Calu3 (cell line): ENCODE results near the gene RABGAP1L. TPM values are rescaled to one million over a fixed set of nuclear protein-coding genes. Genes with fewer than 3 reads are reported as not detected.

Experiments
- BruUV-seq: library from RNA; stranded (reverse); fragments of 400-500 nt; replicated peaks from 2 replicates; lab custom pipeline; 2021; lab: Mats Ljungman, UMichigan
- CTCF ChIA-PET: fragments of 300-600 bp; sonication (Branson Sonifier 250); formaldehyde crosslinking; loops from one replicate; lab custom pipeline; 2022; ENCODE audit warnings: antibody characterized with exemption; lab: Charles Lee
- DNase-seq: peaks from one replicate; pipeline ENCODE4 v3.0.0; 2022
- H3K27ac Mint-ChIP-seq: one replicate; pipeline ENCODE4 v1.8.0; 2022; ENCODE audit warnings: mixed read lengths; ENCODE audit not compliant: unreplicated experiment
- H3K27me3 Mint-ChIP-seq: one replicate; pipeline ENCODE4 v1.8.0; 2022; ENCODE audit warnings: mixed read lengths; ENCODE audit not compliant: unreplicated experiment
- H3K36me3 Mint-ChIP-seq: one replicate; pipeline ENCODE4 v1.8.0; 2022; ENCODE audit warnings: mild to moderate bottlenecking, moderate library complexity, mixed read lengths; ENCODE audit not compliant: insufficient read depth, unreplicated experiment
- H3K4me1 Mint-ChIP-seq: one replicate; pipeline ENCODE4 v1.8.0; 2022; ENCODE audit warnings: mild to moderate bottlenecking, low read depth, mixed read lengths; ENCODE audit not compliant: unreplicated experiment
- H3K4me3 Mint-ChIP-seq: one replicate; pipeline ENCODE4 v1.8.0; 2022; ENCODE audit warnings: mild to moderate bottlenecking, low read depth, moderate library complexity, mixed read lengths; ENCODE audit not compliant: unreplicated experiment
- H3K9me3 Mint-ChIP-seq: one replicate; pipeline ENCODE4 v1.8.0; 2022; ENCODE audit warnings: low read depth, mixed read lengths; ENCODE audit not compliant: unreplicated experiment
- intact Hi-C: fragments of 100-400 bp; cut with micrococcal nuclease; formaldehyde crosslinking; loops from one replicate; pipeline ENCODE4 v1.10.0; 2022; ENCODE audit not compliant: unreplicated experiment
- total RNA-seq: library from RNA; stranded (reverse); gene quantifications from 2 replicates; pipeline ENCODE4 v1.2.3, GENCODE V29; 2022
- TF ChIP-seq, protein P1 (sequence below): fragments of 200-600 bp; IDR thresholded peaks from one replicate; pipeline ENCODE4 v1.8.0; 2022; ENCODE audit warnings: antibody characterized with exemption; ENCODE audit not compliant: unreplicated experiment

RABGAP1L gene
- total RNA-seq, 1 experiment from 2014 or later: 135 TPM

DNA sequence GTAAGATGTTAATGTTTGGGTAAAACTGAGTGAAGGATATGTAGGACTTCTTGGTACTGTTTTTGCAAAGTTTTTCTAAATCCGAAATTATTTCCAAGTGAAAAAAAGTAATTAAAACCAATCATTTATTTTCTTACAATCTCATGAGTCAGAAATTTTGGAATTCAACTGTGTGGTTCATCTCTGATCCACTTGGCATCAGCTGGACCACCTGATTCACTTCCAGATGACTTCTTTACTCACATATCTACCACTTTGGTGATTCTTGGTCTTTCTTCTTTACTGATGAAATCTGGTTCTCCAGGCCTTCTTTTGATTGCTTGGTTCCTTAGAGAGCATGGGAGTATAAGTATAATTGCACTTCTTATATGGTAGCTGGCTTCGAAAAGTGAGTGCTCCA lies 585.6 kb downstream of the RABGAP1L start:
- H3K36me3 Mint-ChIP-seq: no peaks in the 10 kb centered on the region
- no peaks in the 10 kb centered on the region for H3K9me3 Mint-ChIP-seq
- no peaks in the 10 kb centered on the region for H3K4me1 Mint-ChIP-seq
- DNase-seq: no peak
- CTCF ChIA-PET: interaction anchor here (1.1 kb wide), 1 partner anchor 483 kb away, joined by 3 read pairs; no protein-coding TSS in a partner anchor
- TF ChIP-seq, protein P1, sequence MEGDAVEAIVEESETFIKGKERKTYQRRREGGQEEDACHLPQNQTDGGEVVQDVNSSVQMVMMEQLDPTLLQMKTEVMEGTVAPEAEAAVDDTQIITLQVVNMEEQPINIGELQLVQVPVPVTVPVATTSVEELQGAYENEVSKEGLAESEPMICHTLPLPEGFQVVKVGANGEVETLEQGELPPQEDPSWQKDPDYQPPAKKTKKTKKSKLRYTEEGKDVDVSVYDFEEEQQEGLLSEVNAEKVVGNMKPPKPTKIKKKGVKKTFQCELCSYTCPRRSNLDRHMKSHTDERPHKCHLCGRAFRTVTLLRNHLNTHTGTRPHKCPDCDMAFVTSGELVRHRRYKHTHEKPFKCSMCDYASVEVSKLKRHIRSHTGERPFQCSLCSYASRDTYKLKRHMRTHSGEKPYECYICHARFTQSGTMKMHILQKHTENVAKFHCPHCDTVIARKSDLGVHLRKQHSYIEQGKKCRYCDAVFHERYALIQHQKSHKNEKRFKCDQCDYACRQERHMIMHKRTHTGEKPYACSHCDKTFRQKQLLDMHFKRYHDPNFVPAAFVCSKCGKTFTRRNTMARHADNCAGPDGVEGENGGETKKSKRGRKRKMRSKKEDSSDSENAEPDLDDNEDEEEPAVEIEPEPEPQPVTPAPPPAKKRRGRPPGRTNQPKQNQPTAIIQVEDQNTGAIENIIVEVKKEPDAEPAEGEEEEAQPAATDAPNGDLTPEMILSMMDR: no peak
- no peaks in the 10 kb centered on the region for H3K27me3 Mint-ChIP-seq
- H3K4me3 Mint-ChIP-seq: no peak overlapping the region
- no peak overlapping the region for H3K27ac Mint-ChIP-seq
- intact Hi-C loops: loop anchor here (1.0 to 5.0 kb wide), 3 partner anchors 483 to 1323 kb away; no protein-coding TSS in a partner anchor
- no TSS peak for BruUV-seq

DNA sequence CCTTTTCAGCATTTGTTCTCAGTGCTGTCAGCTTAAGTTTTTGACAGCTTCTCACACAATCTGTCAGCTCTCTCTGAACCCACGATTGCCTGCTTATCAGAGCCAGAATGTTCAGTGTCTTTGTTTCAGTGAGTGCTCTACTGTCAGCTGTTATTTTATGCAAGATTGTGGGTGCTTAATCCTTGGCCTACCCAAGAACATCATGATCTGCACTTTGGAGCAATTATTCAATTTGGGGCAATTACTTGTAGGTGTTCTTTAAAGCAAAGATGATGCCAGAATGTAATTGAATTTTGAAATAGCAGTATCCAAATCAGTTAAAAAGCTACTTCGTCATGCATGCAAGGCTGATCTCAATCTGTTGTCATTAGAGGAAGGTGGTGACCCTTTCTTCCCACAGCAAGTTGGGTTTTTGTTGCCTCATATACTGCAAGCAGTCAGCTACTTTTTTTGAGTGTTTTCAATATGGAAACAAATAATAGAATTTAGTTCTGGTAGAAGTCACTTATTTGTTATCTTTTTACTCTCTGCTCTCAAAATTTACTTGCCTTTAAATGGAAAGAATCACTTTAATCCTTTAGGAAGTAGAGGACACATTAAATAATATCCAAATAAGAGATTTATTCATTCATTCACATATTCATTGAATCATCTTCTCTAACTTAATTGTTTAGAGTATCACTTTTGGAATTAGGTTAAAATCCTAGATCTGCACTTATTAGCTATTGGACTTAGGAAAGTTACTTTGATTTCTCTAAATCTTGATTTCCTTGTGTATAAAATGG lies 586.9 kb downstream of the RABGAP1L start:
- no peaks in the 10 kb centered on the region for H3K9me3 Mint-ChIP-seq
- no peak for DNase-seq
- TF ChIP-seq, protein P1: no peak
- no peak overlapping the region for H3K27ac Mint-ChIP-seq
- no peaks in the 10 kb centered on the region for H3K36me3 Mint-ChIP-seq
- H3K27me3 Mint-ChIP-seq: no peaks in the 10 kb centered on the region
- no peaks in the 10 kb centered on the region for H3K4me1 Mint-ChIP-seq
- no peak overlapping the region for H3K4me3 Mint-ChIP-seq
- BruUV-seq: no TSS peak
- intact Hi-C loops: no loop called here
- CTCF ChIA-PET: interaction anchor here (0.5 to 1.3 kb wide), 4 partner anchors 53 to 497 kb away, joined by 3 to 7 read pairs (median 4); no protein-coding TSS in a partner anchor

DNA sequence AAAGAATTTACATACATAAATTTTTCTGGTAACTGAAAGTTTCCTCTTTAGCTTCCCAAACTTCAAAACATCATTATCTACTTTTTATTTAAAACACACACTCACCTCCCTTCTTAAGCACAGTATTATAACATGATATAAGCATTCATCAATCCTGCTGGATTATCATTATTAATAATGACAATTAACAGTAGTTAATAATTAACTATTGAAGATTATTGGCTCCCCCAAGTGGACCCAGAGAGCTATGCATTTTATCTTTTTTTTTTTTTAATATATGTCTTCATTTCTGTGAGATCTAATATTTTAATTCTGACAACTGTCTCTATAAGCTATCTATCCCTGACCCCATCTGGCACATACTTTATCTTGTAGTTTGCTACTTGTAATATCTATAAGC lies 588.3 kb downstream of the RABGAP1L start:
- intact Hi-C loops: no loop called here
- TF ChIP-seq, protein P1: no peak
- no peak overlapping the region for H3K4me3 Mint-ChIP-seq
- no peaks in the 10 kb centered on the region for H3K36me3 Mint-ChIP-seq
- H3K27ac Mint-ChIP-seq: no peak overlapping the region
- CTCF ChIA-PET: interaction anchor here (0.6 to 1.3 kb wide), 4 partner anchors 485 to 696 kb away, joined by 3 to 6 read pairs (median 4); no protein-coding TSS in a partner anchor
- H3K9me3 Mint-ChIP-seq: no peaks in the 10 kb centered on the region
- BruUV-seq: no TSS peak
- no peak for DNase-seq
- H3K27me3 Mint-ChIP-seq: no peaks in the 10 kb centered on the region
- H3K4me1 Mint-ChIP-seq: no peaks in the 10 kb centered on the region

DNA sequence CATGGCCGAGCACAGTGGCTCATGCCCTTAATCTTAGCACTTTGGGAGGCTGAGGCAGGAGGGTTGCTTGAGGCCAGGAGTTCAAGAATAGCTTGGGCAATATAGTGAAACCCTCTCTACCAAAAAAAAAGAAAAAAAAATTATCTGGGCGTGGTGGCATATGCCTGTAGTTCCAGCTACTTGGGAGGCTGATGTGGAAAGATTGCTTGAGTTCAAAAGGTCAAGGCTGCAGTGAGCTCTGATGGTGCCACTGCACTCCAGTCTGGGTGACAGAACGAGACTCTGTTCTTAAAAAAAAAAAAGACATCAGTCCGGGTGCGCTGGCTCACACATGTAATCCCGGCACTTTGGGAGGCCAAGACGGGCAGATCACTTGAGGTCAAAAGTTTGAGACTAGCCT lies 589.3 kb downstream of the RABGAP1L start:
- BruUV-seq: no TSS peak
- TF ChIP-seq, protein P1: no peak

More for the DNA sequence above, 589.3 kb downstream of the RABGAP1L start:
- no peak overlapping the region for H3K27ac Mint-ChIP-seq
- intact Hi-C loops: no loop called here
- CTCF ChIA-PET: no interaction called here
- no peak for DNase-seq
- H3K36me3 Mint-ChIP-seq: no peaks in the 10 kb centered on the region
- no peaks in the 10 kb centered on the region for H3K27me3 Mint-ChIP-seq
- H3K9me3 Mint-ChIP-seq: no peaks in the 10 kb centered on the region
- no peaks in the 10 kb centered on the region for H3K4me1 Mint-ChIP-seq
- H3K4me3 Mint-ChIP-seq: no peak overlapping the region
